Kidney (tissue), 14 donors: ENCODE results near the gene RNF40. TPM values are rescaled to one million over a fixed set of nuclear protein-coding genes. Genes with fewer than 3 reads are reported as not detected.

ENCODE experiments used
- DNase-seq, 5 donors: peaks; one replicate each; pipeline ENCODE4 v3.0.0-alpha.2; 2013 to 2020
- FAIRE-seq: peaks from 2 replicates; lab custom pipeline; 2012; peaks lifted over from hg19 to GRCh38; lab: Jason Lieb, UNC
- H3K27ac ChIP-seq, 2 donors: one replicate each; pipeline ENCODE4 v1.7.0; 2013; ENCODE audit warnings: low read depth in 2 of 2, low read length in 2 of 2, inconsistent platforms in 1 of 2
- H3K27me3 ChIP-seq: one replicate; pipeline ENCODE4 v1.7.1; 2013; ENCODE audit warnings: low read length, inconsistent platforms; ENCODE audit not compliant: control insufficient read depth, insufficient read depth
- H3K36me3 ChIP-seq, 3 donors: one replicate each; pipeline versions ENCODE4 v1.7.0 to v1.7.1; 2013; ENCODE audit warnings: low read length in 3 of 3, control low read depth in 1 of 3, inconsistent platforms in 1 of 3; ENCODE audit not compliant: insufficient read depth in 3 of 3, control insufficient read depth in 2 of 3
- H3K4me1 ChIP-seq, 3 donors: one replicate each; pipeline versions ENCODE4 v1.7.0 to v1.7.1; 2013; ENCODE audit warnings: low read length in 3 of 3, inconsistent platforms in 1 of 3, low read depth in 1 of 3; ENCODE audit not compliant: control insufficient read depth in 2 of 3, insufficient read depth in 2 of 3
- H3K4me3 ChIP-seq, 3 donors: one replicate each; pipeline versions ENCODE4 v1.7.0 to v1.8.1; 2013; ENCODE audit warnings: low read length in 3 of 3, control low read depth in 1 of 3, inconsistent platforms in 1 of 3
- H3K9ac ChIP-seq, 3 donors: one replicate each; pipeline versions ENCODE4 v1.7.0 to v1.7.1; 2013; ENCODE audit warnings: low read length in 3 of 3, control low read depth in 1 of 3, inconsistent platforms in 1 of 3
- H3K9me3 ChIP-seq, 3 donors: one replicate each; pipeline versions ENCODE4 v1.7.0 to v1.7.1; 2013; ENCODE audit warnings: low read length in 3 of 3, control low read depth in 1 of 3, inconsistent platforms in 1 of 3; ENCODE audit not compliant: control insufficient read depth in 2 of 3, insufficient read depth in 1 of 3
- CTCF ChIP-seq: IDR thresholded peaks from 3 replicates; pipeline ENCODE4 v1.5.1; 2012; ENCODE audit warnings: mild to moderate bottlenecking, moderate library complexity, borderline replicate concordance; ENCODE audit not compliant: insufficient read depth; ENCODE audit errors: extremely low read depth
- intact Hi-C: fragments of 100-400 bp; cut with DNase I; formaldehyde crosslinking; loops from one replicate; pipeline ENCODE4 v1.11.1; 2022
- polyA plus RNA-seq: library from polyadenylated mRNA; stranded (reverse); fragments of 350-450 nt; fragmentation: Illumina TruSeq; extraction: RNeasy Lipid Tissue Mini Kit (QIAGEN cat#74804); gene quantifications from one replicate; pipeline ENCODE4 v1.2.3, GENCODE V29; 2014; ENCODE audit warnings: low read depth, low replicate concordance; ENCODE audit not compliant: insufficient read depth
- total RNA-seq: library from RNA; stranded (reverse); fragmentation: NEBNext Ultra II Directional; extraction: Animal tissue kit (Norgen Biotek cat#: 25700); gene quantifications from one replicate; pipeline ENCODE4 v1.2.1, GENCODE V29; 2021
- donor health status: control.
- donor health status: control.
- donor health status: control.
- donor health status: control.
- donor health status: control.
- donor health status: DM: yes; HTN: yes; CAD: no.
- donor health status: Normal renal cell carcinoma (clear cell type).

The RNF40 gene
- total and polyA plus RNA-seq, 2 donors from 2014 or later, result 74.3 to 109 TPM

- DNase-seq, result peak in 2 of 5 donors; percentile 23 to 64
- Histone ChIP-seq H3K36me3 (peaks cover 13 to 74% (median 51%) of the 10 kb centered on the region in 3 donors), H3K4me1 (peaks cover 4 to 11% (median 8%) of the 10 kb centered on the region in 3 donors), H3K27ac (no peak overlapping the region), H3K27me3 (no peaks in the 10 kb centered on the region), H3K9ac (no peak overlapping the region), H3K9me3 (no peaks in the 10 kb centered on the region), H3K4me3 (no peak overlapping the region)
- no peak for FAIRE-seq
- no peak for TF ChIP-seq CTCF
- intact Hi-C loops, result no loop called here
Measured at GRCh38 chr16:30766206-30766932, 4.2 kb downstream of the RNF40 start.

GRCh38 chr16:30766933-30767284, 4.8 kb downstream of the RNF40 start:
- Histone ChIP-seq H3K4me3 (no peak overlapping the region), H3K9me3 (no peaks in the 10 kb centered on the region), H3K27ac (no peak overlapping the region), H3K9ac (no peak overlapping the region), H3K4me1 (peaks cover 4 to 11% (median 8%) of the 10 kb centered on the region in 3 donors), H3K27me3 (no peaks in the 10 kb centered on the region), H3K36me3 (peaks cover 13 to 77% (median 54%) of the 10 kb centered on the region in 3 donors)
- intact Hi-C loops, result no loop called here
- DNase-seq (no peak), FAIRE-seq (no peak)
- TF ChIP-seq CTCF, result no peak

- Histone ChIP-seq H3K9ac (no peak overlapping the region), H3K4me1 (peaks cover 3 to 7% (median 7%) of the 10 kb centered on the region in 3 donors), H3K9me3 (no peaks in the 10 kb centered on the region), H3K27ac (no peak overlapping the region), H3K27me3 (no peaks in the 10 kb centered on the region), H3K4me3 (no peak overlapping the region), H3K36me3 (peaks cover 13 to 87% (median 62%) of the 10 kb centered on the region in 3 donors)
- peak in 2 of 5 donors; percentile 19 to 64 for DNase-seq
- TF ChIP-seq CTCF, result no peak
- intact Hi-C loops, result no loop called here
- FAIRE-seq, result no peak
Measured at GRCh38 chr16:30767767-30768465, 5.8 kb downstream of the RNF40 start.
